ENCODE results near the gene KCNIP4.

The KCNIP4 gene

DNA sequence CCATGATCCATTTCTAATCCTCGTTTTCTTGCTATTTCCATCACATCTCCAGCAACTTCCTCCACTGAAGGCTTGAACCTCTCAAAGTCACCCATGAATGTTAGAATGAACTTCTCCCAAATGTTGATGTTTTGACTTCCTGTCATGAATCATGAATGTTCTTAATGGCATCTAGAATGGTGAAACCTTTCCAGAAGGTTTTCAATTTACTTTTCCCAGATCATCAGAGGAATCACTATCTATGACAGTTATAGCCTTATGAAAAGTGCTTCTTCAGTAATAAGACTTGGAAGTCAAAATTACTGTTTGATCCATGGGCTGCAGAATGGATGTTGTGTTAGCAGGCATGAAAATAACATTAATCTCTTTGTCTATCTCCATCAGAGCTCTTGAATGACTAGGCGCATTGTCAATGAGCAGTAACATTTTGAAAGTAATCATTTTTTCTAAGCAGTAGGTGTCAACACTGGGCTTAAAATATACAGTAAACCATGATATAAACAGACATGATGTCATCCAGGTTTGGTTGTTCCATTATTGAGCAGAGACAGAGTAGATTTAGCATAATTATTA lies 268.2 kb downstream of the KCNIP4 start:
- no peak for DNase-seq

DNA sequence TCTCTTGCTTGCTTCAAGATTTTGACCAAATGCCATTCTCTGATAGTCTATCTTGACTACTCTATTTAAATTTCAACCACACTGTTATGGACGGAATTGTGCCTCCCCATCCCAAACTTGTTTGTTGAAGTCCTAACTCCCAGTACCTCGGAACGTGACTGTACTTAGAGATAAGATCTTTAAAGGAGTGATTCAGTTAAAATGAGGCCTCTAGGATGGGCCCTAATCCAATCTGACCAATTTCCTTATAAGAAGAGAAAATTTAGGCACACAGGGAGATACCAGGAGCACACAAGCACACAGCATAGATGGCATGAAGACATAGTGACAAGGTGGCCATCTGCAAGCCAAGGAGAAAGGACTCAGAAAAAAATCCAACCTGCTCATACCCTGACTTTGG lies 269.9 kb downstream of the KCNIP4 start:
- no peak for DNase-seq

DNA sequence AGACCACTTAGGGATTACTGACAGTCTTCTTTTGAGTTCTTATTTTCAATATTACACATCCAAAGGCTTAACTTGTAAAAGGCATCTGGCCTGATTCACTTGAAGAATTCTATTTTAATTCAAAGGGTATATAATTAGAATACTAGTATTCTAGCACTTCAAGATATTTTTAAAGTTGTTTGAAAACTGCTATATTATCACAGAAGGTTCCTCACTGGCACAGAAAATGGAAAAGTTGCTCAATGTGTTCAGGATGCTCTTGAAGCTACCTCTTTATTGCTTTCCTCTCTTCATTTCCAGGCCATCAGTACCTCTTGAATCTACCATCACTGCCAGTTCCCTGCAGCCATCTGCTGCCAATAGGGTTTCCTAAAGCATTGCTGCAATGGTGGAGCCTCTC lies 271.4 kb downstream of the KCNIP4 start:
- no peak for DNase-seq

DNA sequence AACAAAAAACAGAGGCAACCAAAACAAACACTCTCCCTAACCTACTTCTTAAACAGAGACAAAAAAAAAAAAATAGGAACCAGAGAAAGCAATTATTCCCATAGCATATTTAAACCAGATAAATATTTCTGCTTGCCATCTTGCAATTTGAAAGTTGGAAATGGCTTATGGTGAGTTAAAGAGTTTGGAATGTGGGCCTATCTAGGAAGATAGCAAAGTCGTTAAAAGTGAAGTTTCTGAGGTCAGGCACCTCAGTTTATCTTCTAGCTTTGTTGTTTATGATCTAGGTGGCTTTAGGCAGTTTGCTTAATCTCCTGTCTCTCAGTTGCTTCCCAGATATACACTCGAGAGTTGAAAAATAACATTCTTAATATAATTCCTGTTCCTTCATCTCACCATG lies 284.2 kb downstream of the KCNIP4 start:
- DNase-seq: no peak

DNA sequence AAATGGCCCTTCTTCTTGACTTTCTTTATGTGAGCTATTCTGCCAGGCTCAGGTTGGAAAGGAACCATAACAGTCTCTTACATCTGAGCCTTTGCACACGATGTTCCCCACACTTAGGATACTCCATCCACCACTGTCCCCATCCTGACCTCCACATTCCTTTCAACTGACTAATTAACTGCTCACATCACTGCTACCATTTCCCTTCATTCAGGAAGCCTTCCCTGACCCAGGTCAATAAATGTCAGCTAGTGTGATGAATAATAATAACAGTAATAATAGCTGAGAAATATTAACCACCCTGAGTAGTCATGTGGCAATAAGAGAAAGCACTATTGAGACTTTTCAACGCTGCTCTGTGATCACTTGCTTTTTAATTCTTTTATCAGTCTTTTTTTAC lies 291.7 kb downstream of the KCNIP4 start:
- DNase-seq: no peak

DNA sequence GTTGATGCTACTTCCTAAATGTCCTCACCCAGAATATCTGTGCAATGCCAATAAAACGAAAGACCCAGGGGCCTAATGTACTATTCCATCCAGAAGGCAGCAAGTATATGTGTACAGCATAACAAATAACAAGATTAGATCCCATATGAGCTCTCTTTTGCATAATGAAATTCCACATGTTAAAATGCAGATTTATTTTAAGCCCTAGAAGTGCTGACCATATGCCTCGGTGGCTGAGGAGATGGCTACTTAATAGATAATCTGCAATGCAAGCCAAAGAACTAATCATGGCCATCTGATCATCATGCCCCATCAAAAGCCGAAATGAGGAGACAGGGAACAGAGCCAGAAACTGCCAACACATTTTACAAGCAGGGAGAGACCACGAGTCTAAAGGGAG lies 293.5 kb downstream of the KCNIP4 start:
- DNase-seq: no peak

DNA sequence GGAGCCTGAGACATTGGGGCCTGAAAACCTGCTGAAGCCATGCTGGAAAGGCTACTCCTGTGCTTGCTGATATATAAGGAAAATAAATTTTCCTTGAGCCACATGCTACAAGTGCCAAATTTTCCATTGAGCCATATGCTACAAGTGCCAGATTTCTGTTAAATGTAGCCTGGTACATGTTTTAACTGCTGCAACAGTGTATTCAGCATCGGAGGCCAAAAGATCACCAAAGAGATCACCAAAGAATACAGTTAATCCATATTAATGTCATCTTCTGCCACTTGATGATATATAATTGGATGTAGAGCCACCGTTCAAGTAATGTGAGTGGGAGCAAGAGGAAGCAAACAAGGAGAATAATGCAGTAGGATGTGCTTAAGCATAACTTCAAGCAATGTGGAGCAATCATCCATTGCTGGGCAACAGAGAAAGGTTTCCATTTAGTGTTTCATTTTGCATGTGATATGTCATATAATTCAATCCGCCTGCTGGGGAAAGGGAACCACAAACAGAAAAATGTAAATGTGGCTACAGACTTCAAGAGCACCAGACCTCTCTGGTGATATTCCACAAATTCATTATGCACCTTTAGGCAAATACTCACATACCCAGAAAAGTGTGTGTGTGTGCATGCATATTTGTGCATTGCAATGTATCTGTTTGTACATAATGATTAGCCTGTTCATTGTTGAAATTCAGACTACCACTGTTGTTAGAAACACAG lies 295.9 kb downstream of the KCNIP4 start:
- DNase-seq: no peak

DNA sequence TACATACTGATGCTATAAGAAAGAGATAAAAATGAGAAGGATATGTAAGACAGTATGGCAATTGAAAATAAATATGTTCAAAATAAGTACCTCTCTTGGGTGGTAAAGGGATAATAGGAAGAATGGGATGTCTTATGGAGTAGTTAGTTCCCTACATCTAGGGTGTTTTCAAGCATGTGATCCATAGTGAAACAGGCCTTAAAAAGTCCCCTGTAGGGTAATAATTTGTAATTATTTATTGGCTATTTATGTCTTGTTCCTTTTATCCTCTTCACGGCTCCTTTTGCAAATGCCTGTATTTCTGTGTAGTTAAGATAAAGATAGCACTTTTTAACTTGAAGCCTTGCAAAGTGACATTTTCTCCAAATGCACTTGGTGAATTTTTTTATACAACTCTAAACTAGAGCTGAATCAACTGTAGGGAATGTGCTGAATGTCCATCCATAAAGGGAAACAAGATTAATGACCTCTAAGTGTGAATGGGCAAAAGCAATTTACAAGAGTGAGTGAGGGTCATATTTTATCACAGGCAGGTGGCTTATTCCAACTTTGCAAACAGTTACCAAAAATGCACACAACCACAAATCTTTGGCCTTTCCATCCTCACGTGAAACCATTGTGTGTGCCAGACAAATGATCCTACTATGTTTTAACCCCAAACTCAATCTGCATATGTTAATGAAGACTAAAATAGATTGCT lies 299.0 kb downstream of the KCNIP4 start:
- DNase-seq: no peak

DNA sequence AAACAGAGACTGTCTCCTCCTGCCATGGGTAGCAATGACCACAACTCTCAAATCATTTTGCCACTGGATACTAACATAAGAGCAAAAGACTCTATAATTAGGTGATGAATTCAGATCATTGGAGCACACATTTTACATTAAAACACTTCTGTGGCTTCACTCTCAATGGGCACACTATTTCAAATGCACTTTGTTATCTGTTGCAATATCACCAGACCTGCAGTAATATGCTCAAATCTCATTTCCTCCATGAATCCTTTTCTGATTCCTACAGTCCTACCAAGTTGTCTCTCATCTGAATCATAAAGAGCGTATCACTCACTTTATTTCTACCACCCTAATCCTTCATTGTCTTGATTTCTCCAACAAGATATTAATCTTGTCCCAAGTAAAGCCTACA lies 302.8 kb downstream of the KCNIP4 start:
- no peak for DNase-seq

DNA sequence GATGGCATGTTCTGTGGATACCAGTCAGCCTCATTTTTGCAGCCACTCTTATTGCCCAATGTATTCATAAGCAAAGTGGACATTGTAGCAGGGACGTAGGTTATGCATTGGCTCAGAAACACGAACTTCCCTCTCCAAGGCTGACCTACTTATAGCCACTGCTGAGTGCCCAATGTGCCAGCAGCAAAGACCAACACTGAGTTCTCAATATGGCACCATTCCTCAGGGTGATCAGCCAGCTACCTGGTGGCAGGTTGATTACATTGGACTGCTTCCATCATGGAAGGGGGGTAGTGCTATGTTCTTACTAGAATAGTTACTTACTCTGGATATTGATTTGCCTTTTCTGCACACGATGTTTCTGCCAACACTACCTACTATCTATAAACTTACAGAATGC lies 306.9 kb downstream of the KCNIP4 start:
- DNase-seq: no peak

DNA sequence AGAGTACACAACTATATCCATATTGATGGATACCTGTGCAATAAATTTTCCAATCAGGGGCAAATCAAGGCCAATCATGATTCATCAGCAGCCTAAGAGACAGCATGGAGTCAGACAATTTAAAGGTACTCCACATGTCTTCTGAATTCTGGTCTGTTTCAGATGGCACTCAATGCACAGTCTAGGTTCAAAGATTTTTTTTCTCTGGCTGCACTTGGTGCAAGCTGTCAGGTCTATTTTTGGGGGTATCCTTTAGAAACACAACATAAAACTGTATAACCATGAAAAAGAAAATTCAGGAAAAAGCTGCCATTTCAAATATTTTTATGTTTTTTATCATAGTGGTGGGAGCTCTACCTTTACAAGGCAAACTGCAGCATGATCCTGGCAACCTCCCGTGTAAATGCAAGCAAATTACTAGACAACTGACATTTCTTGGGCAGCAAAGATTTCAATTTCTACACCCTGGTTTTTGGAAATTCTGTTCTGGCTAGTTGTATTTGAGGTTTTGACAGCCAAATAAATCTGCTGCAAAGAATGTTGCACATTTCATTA lies 310.3 kb downstream of the KCNIP4 start:
- no peak for DNase-seq

DNA sequence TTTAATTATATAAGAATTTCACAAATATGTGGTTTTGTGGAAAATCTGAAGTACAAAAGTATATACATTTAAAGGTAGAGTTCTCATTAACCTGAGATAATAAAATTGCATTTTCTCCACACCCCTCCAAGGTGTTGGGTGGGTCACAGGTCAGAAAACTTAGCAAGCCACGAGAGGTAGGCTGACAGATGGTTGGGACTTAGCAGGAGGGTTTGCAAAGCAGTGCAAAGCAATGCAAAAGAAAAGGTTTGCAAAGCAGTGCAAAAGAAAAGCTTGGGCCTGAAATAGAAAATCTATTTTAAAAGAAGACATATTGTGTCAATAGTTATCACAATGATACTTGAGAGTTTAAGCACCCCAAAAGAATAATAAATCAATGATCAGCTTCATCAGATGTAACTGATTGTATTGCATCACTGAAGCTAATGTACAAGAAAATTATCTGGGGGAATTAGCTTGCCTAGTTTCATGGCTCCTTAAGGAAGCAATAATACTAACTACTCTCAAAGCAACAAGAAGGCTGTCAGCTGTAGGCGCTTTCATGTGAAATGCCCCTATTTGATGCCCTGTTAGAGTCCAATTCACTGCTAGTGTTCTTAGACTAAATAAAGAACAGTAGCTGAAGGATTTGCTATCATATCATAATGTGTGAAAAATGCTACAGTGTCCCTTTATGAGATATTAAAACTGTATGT lies 319.5 kb downstream of the KCNIP4 start:
- no peak for DNase-seq

DNA sequence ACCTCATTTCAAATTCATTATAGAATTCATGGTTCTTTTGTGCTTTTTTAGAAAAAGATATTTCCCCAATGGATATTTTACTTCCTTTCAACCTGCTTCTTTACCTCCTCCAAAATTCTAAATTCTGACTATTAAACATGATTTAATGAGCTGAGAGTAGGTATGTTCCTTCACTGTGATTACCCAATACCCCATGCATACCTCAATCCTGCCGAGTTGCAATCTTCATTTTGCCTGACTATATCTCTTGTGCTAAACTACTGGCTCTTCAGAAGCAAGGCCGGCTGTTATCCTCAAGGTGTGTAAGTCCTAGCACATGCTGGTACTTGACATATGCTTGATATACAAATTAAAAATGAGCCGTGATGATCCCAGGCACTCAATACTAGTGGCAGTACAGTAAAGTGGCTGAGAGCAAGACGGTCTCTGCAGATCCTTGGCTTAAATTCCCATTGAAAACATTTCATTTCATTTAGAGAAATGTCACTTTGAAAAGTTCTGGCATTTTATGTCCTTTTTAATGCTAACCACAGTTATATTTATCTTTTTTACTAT lies 320.4 kb downstream of the KCNIP4 start:
- DNase-seq: no peak

DNA sequence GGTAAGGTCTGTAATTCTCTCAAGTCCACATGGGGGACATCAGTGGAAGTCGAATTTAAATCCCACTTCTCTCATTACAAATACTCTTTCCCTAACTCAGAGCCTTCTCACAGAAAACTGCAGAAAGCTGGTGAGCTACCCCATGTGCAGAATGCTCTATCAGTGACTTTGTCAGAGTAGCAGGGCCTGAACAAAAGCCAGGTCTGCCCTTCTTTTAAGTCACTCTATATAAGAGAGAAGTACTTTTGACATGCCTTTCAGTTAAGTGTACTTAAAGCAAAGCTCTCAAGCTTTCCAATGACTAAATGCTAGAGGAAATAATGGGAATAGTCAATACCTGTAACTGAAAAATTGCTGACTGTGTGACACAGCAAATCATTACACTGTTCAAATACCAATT lies 323.1 kb downstream of the KCNIP4 start:
- DNase-seq: no peak

DNA sequence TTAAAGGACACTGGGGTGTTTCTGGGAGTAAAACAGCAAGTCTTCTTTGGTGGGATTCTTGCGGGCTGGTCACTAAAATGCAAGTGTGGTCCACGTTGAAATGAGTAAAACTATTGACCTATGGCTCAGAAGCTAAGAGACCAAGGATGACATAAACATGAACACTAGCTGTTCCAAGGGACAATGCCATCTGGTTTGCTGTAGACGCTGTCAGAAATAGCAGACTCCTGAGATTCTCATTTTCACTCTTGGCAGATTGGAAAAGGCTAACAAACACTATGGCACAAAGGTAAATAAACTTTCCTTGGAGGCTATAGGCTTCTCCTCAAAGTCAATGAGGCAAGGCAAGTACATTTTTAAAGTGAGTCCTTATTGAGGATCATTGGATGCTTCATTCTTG lies 343.6 kb downstream of the KCNIP4 start:
- DNase-seq: no peak

DNA sequence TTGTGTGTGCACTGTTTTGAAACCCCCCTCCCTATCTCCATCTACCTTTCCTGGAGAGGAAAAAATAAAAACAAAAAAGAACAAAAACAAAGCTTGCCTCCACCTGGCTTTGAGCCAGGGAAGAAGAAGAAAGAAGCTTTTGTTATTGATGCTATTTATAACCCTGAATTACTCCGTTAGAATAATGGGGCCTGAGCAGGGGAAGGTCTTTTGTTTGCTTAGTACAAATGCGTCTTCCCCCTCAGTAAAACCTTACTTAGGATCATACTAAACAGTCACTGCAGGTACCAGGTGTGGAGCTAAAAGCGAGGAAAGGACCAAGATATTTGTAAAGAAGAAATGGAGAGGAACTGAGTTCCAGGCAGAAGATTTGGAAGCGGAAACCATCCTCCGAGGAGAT lies 352.1 kb downstream of the KCNIP4 start:
- no peak for DNase-seq

DNA sequence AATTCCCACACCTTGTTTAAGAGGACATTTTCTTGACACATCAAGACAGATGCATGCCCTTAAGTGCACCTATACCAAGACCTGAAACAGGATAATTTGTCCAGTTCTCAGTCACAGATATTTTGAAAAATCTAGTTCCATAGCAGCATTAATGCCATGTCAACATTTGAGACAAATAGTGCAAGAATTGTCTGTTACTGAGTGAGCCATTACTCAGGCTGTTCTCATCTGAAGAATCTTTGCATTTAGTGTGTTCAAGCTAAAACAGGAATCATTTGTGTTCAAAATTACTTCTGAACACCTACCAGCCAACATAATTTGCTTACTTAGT lies 354.9 kb downstream of the KCNIP4 start:
- no peak for DNase-seq

DNA sequence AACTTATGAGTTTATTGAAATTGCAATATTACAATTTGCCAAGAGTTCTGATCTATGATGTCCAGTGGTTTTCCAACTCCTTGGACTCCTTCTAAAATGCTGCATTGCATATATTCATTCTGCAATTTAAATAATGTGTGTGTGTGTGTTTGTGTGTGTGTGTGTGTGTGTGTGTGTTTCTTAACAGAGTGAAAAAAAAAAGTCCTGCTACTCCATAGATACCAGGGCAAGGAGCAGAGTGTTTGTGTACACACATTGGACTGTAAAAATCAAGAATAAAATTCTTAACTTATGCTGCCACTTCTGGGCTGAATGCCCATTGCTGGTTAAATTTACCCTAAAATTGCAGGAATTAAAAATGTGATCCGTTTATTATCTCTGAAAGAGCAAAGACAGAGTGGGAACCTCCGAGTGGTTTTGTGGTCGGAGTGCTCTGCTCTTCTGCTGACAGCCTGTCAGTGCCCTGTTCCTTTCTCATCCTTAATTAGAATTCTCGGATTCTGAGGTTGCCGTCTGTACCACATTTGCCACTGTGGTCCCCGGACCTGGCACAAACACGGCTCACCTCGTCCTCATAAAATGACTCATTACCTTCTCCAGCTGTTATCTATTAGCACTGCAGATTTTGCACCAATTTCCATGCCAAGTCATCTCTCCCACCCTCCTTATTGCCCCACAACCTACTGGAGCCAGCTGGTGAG lies 355.5 kb downstream of the KCNIP4 start:
- no peak for DNase-seq

DNA sequence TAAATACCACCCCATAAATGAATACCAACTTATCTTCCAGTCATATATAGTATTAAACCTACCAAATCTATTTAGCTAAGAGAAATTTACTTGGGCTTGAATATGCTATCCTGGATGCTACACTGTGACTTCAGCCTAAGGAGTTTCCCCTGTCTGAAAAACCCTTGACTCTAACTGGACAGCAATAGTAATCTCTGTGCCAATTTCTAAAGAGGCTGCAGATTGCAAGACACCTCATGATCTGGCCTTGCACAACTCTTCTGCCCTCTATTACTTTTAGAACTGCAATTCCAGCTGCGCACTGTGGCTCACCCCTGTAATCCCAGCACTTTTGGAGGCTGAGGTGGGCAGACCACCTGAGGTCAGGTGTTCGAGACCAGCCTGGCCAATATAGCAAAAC lies 371.5 kb downstream of the KCNIP4 start:
- no peak for DNase-seq

DNA sequence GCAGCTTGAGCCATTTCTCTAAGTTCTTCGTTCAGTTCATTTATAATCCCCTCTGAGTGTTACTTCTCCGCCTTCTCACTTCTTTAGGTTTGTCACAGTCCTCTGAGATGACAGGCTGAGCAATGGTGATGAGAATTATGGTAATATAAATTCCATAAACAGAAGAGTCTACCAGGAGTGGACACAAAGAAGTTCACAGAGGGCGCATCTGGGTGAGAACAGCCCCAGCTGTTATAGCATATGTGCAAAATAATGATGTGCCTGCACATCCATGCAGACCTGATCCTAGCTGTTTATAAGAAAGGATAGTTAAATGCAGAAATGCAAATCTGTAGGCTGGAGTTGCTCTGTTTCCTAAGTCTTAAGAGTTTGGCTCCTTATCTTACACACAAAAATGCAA lies 377.5 kb downstream of the KCNIP4 start:
- DNase-seq: no peak

DNA sequence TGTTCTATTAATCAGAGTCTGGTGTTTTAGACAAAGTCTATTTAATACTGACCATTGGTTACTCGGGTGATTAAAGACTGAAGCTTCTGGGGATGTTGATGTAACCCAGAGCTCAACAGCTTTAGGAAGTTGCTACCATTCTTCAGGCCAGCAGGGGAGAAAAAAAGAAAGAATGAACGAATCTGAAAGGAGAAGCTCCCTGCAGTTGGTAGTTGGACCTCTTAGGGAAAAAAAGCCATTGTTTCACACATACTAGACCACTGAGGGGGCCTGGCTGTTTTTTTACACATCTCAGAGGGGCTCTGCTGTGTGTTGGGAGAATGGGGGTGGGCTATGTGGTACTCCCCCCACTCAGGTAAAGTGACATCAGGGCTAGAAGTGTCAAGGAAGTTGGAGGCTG lies 378.9 kb downstream of the KCNIP4 start:
- DNase-seq: no peak

DNA sequence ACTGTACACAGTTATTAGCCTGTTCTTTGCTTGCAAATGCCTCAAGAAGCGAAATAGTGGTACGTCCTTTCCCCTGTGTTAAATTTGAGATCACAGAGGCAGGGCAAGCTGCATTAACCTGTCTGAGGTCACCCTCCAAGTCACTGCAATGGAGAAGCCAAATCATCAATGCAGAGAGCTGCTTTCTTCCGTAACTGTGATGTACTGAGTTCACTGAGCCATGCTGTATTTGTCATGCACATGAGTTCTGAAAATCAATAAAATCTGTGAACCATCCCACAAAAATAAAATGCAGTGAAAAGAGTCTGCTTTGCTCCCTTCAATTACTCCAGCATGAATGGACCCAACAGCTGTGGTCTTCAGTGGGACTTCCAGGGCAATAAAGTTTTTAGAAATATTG lies 393.5 kb downstream of the KCNIP4 start:
- DNase-seq: no peak

DNA sequence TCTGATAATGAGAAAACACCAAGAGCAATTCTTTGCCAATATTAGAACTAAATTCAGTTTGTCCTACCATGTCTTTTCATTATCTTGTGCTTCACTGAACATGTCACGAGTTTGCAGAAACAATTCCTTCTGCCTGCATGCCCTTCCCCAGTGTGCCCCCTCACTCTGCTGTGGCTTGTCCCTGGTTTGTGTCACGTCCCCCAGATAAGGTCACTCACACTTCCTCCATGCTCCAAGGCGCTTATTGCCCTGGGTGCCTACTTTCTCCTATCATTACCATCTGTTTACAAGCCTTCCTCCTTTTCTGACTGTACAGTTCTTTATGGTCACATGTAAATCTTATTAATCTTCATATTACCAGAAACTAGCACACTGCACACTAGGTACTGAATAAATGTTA lies 394.1 kb downstream of the KCNIP4 start:
- no peak for DNase-seq

Measured in activated CD4-positive, alpha-beta T cell treated with anti-CD3 and anti-CD28 coated beads, Interleukin-2, amount 50 U/mL, for 16 hours (primary cell).